GM19438 (cell line): Measurements from ENCODE around the gene ITGAE.
"Not testable (repeated sequence)": the region's sequence is repeated elsewhere in the genome, so short reads cannot be mapped to it uniquely, and the experiment has no call there.

ENCODE experiments used
- ATAC-seq: cut with Tn5 transposase; IDR thresholded peaks from one replicate; pipeline ENCODE4 v1.9.1; 2021; ENCODE audit warnings: low read depth; ENCODE audit not compliant: unreplicated experiment

The ITGAE gene

GRCh38 chr17:3800362-3801271 is at the start of gene ITGAE:
Gene ITGAE, minus strand, starts transcription at chr17:3801188. Its CDS starts 44 bp downstream, at chr17:3801144.
- ATAC-seq = no peak

GRCh38 chr17:3848229-3848835 is 47.3 kb upstream of the ITGAE start:
- ATAC-seq = no peak

GRCh38 chr17:3847165-3847670 is 46.2 kb upstream of the ITGAE start:
- no peak for ATAC-seq

GRCh38 chr17:3846437-3847164 is 45.6 kb upstream of the ITGAE start:
- no peak for ATAC-seq

- peak; percentile 89 for ATAC-seq
Observed at GRCh38 chr17:3845621-3846436, 44.8 kb upstream of the ITGAE start, which contains the start of gene NCBP3. Gene NCBP3, minus strand, starts transcription at chr17:3846246. Its CDS starts 23 bp downstream, at chr17:3846223.

- no peak for ATAC-seq
Observed at GRCh38 chr17:3845291-3845620, 44.3 kb upstream of the ITGAE start.

GRCh38 chr17:3844556-3844955 is 43.6 kb upstream of the ITGAE start:
- not testable (repeated sequence) for ATAC-seq

GRCh38 chr17:3843935-3844516 is 43.0 kb upstream of the ITGAE start:
- ATAC-seq = no peak

- ATAC-seq = no peak
Observed at GRCh38 chr17:3838206-3838605, 37.2 kb upstream of the ITGAE start.

- no peak for ATAC-seq
Observed at GRCh38 chr17:3836551-3836950, 35.6 kb upstream of the ITGAE start.

- no peak for ATAC-seq
Observed at GRCh38 chr17:3835410-3836229, 34.6 kb upstream of the ITGAE start.

- ATAC-seq = no peak
Observed at GRCh38 chr17:3834811-3835210, 33.8 kb upstream of the ITGAE start.

- ATAC-seq = no peak
Observed at GRCh38 chr17:3828852-3829232, 27.9 kb upstream of the ITGAE start.

- no peak for ATAC-seq
Observed at GRCh38 chr17:3828151-3828851, 27.3 kb upstream of the ITGAE start.

- ATAC-seq = no peak
Observed at GRCh38 chr17:3827124-3827773, 26.3 kb upstream of the ITGAE start.

- no peak for ATAC-seq
Observed at GRCh38 chr17:3826191-3826590, 25.2 kb upstream of the ITGAE start.

- no peak for ATAC-seq
Observed at GRCh38 chr17:3821101-3821500, 20.1 kb upstream of the ITGAE start.

- ATAC-seq = no peak
Observed at GRCh38 chr17:3818786-3819185, 17.8 kb upstream of the ITGAE start.
